Measurements from ENCODE around the gene LSM14B. TPM values are rescaled to one million over a fixed set of nuclear protein-coding genes. Genes with fewer than 3 reads are reported as not detected.

LSM14B gene
- total RNA-seq, 1 experiment from 2014 or later = 45.6 TPM

GRCh38 chr20:62132421-62132820 lies 10.1 kb downstream of the LSM14B start:
- no peak for DNase-seq (ENCODE audit: low spot score)

DNA sequence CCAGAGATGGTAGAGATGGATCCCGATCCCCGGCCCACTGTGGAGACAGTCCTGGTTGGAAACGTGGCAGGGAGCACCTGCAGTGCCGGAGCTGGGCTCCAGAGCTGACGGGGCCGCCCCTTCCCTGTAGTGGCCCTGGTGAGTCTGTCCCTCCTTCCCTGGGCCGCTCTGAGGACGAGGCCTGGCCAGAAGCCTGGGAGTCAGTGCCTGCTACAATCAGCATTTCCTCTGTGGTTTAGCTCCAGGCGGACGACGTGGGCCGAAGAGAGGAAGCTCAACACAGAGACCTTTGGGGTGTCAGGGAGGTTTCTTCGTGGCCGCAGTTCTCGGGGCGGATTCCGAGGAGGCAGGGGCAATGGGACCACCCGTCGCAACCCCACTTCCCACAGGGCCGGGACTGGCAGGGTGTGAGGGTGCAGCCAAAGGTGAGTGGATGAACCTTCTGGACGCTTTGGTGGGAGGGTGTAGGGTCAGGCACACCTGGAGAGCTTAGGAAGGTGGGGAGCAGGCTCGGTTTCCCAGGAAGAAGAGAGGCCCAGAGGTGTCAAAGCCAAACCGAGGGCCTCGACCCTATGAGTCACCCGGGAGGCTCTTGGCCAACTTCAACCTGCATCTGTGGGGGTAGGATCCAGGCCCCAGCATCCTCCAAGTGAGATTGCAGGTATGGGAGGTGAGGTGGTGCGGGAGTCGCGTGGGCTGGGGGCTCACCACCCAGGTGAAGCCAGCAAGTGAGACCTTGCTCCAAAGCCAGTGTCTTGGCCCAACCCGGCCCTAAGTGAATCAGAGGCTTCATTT lies 11.0 kb downstream of the LSM14B start:
- DNase-seq (ENCODE audit: low spot score) = no peak

DNA sequence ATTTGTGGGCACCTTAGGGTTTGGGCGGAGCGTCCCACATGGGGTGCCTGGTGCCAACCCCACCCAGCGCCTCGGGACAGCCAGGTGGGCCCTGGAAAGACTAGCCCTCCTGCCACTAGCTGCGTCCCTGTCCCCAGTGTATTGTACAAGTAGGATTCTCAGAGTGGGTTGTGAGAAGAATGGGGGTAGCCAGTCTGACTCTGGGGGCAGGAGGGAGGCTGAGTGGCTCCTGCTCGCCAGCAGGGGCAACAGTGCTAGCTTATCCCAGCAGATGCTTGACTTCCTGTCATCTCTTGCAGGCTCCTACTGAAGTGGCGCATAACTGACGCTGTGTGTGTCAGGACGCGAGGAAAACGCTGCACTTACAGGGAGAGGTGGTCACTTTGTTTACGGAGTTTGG lies 11.6 kb downstream of the LSM14B start:
- DNase-seq (ENCODE audit: low spot score) = no peak

DNA sequence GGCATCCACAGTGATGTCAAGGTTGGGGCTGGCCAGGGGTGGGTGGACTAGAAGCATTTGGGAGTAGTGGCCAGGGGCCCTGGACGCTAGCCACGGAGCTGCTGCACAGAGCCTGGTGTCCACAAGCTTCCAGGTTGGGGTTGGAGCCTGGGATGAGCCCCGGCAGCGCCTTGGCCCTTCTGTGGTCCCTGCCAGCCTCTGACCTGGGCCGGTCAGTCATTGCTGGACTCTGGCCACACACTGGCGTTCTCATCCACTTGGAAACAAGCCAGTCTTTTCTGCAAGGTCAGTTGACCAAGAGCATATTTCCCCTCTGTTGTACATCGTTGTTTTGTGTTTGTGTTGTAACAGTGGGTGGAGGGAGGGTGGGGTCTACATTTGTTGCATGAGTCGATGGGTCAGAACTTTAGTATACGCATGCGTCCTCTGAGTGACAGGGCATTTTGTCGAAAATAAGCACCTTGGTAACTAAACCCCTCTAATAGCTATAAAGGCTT lies 12.5 kb downstream of the LSM14B start:
- DNase-seq (ENCODE audit: low spot score) = no peak

- DNase-seq (ENCODE audit: low spot score) = no peak
Observed at GRCh38 chr20:62135573-62136266, 13.4 kb downstream of the LSM14B start.

DNA sequence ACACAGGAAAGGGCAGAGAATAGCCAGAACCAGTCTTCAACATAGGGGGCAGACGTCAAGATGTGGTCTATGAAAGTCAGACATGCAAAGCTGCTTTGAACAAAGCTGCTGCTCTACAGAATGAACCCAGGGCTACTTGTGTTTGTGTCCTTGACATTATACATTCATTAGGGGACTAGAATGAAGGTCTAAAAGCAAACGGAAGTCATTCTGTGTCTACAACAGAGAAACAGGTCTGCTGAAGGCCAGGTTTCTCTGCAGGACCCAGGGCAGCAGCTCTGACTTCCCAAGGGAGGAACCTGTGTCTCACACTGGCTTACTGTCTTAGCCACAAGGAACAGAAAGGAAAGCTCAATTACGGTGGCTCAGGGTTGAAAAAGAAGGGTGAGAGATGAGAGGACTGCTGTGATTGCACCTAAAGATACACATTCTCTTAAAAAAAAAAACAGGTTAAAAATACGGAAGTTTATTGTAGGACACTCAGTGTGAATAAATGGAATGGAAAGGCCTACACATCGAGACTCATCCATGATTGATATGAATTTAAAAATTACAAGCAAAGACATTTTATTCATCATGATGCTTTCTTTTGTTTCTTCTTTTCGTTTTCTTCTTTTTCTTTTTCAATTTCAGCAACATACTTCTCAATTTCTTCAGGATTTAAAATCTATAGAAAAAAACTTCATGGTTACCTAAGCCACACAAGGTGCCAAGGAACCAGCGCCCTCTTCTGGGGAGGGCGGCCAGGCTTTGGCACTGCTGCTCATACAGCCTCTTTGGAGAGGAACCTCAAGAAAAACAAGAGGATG lies 14.2 kb downstream of the LSM14B start:
- peak; percentile 65 for DNase-seq (ENCODE audit: low spot score)

- no peak for DNase-seq (ENCODE audit: low spot score)
Observed at GRCh38 chr20:62137092-62137384, 14.8 kb downstream of the LSM14B start.

- DNase-seq (ENCODE audit: low spot score) = no peak
Observed at GRCh38 chr20:62137478-62138203, 15.4 kb downstream of the LSM14B start.

GRCh38 chr20:62138204-62138543 lies 15.9 kb downstream of the LSM14B start:
- DNase-seq (ENCODE audit: low spot score) = no peak

DNA sequence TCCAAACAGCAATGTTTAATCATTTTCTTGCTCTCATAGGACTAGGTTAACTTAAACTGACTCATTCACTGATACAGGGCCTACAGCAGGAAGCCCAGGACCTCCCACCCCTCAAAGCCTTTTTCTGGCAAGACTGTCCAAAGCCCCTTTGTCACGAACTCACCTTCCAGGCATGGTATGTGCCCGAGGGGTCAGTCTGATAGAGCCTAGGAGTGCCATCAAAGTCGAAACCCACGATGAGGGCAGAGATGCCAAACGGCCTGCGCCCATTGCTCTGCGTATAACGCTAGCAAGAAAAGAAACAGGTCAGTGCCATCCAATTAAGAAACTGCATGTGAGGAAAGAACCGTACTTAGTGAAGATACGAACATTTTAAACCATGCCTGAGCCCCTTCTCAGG lies 16.6 kb downstream of the LSM14B start:
- DNase-seq (ENCODE audit: low spot score) = no peak

GRCh38 chr20:62139636-62140035 lies 17.4 kb downstream of the LSM14B start:
- DNase-seq (ENCODE audit: low spot score) = no peak

DNA sequence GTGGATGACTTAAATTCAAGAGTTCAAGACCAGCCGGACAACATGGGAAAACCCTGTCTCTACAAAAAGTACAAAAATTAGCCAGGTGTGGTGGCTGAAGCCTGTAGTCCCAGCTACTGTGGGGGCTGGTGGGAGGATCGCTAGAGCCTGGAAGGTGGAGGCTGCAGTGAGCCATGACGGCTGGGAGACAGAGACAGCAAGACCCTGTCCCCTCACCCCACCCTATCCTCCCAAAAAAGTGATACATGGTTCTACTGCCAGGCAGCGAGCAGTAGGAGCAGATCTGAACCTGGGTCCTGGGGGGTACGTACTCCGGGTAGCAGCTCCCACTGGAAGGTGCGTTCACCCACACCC lies 18.7 kb downstream of the LSM14B start:
- DNase-seq (ENCODE audit: low spot score) = no peak

DNA sequence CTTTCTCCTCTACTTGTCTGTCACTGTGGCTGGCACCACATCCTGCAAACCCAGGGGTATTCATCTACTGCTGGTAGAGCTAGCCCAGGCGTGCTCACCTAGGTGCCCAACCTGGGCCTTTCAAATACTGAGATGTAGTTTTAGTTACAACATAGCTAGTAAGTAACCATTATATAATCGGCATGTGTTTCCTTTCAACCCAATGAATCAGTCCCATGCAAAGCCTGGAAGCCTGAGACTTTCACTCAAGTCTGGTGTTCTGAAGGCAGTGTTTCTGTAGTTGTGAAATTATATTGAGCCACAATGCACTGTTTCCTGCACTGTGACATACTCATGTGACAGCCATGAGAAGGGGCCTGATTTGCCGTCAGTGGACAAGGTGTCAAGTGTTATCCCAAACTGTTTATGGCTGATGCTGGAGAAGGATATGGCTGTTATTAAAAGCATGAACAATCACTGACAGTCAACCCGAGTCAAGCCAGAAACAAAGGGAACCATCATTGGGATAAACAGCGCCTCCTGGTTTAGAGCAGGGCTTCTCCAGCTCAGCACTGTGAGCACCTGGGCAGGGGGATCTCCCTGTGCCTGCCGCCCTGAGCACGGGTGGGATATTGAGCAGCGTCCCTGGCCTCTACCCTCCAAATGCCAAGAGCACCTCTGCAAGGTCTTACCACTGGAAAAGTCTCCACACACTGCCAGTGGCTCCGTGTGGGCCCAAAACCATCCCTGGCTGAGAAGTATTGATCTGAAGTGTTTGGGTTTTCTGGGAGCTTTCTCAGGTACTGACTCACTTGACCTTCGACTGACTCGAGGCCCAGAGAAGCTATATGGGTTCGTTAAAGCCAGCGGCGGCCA lies 19.3 kb downstream of the LSM14B start:
- no peak for DNase-seq (ENCODE audit: low spot score)

DNA sequence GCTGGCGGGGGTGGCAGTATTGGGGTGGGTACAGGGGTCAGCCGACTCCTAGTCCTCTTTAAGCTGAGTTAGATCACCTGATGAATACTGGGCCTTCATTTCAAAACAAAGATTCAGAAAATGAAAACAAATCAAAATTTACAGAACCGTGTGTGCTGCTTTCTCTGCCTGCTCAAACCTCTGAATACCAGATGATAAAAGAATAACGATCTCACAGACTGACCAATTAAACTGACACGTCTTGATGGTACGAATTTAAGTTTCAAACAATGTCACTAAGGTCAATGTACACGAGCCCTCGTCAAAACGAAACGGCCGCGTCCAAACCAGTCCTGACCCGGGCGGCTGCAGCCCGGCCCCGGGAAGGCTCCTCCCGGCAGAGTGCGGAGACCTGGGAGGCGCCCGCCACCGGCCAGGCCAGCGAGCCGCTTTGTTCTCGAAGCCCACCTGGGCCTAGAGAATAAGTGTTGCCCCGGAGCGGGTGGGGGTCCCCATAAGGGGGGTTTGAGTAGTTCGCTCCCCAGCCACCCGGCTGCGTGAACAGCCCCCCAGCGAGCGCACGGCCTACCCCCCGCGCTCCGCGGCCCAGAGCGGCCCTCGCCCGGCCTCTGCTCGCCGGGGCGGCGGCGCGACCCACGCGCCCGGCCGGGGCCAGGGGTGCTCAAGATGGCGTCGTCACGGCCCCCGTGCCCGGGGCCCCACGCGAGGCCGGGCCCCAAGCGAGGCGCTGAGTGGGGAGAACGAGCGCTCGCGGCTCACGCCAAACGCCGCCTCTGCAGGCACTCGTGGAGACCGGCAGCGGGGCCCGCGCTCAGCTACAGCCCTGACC lies 20.2 kb downstream of the LSM14B start:
- DNase-seq (ENCODE audit: low spot score) = no peak

GRCh38 chr20:62143081-62143956 lies 21.0 kb downstream of the LSM14B start, which contains the start of the genes PSMA7 and SS18L1:
PSMA7 (minus strand) TSS chr20:62143394; CDS start chr20:62143303, 91 bp downstream.
SS18L1 (plus strand) TSS chr20:62143769; CDS start chr20:62143821, 52 bp downstream.
- peak; percentile 60 for DNase-seq (ENCODE audit: low spot score)

- DNase-seq (ENCODE audit: low spot score) = no peak
Observed at GRCh38 chr20:62143957-62144825, 21.9 kb downstream of the LSM14B start.

GRCh38 chr20:62145688-62146018 lies 23.4 kb downstream of the LSM14B start:
- no peak for DNase-seq (ENCODE audit: low spot score)

All from A172 (cell line).